Activated naive CD4-positive, alpha-beta T cell treated with Interleukin-2 at 50 U/mL for 16 hours (primary cell): ENCODE measurements around the gene FAM50B.

Experiments used
- DNase-seq: peaks from one replicate; pipeline ENCODE4 v3.0.0-alpha.2; 2020

FAM50B gene

DNA sequence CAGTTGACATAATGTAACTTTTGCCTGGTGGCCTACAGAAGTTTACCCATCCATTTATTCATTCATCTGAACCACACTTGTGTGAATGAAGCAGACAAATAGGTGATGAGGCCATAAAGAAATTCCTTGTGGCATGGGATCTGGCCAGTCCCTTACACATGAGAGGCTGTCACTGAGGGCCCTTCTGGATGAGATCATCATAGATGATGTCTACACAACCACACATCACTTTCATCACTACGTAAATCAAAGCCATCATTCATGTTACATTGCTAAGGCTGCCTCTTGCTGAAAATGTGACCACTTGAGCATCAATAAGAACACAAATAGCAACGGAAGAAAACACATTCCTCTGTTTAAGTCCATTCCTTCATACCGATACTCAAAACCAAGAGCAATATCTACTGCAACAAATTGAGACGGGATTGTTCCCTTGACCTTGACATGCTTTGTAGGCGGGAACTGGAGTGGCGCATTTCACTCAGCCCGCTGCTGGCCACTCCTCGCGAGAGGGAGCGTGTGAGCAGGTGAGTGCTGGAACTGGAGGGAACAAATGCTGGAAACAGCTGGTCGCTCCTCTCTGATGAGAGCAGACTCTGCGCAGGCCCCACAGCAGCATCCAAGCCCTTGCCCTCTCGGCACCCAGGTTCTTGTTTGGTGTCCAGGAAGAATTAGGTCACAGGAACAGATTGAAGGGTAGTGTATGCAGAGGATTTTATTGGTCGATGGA lies 49.3 kb downstream of the FAM50B start:
- DNase-seq = no peak

- no peak for DNase-seq
Measured at GRCh38 chr6:3899061-3899460, 49.9 kb downstream of the FAM50B start.

- DNase-seq = no peak
Measured at GRCh38 chr6:3899970-3900439, 50.8 kb downstream of the FAM50B start.
